Measurements from ENCODE around the gene MACROD2. TPM values are rescaled to one million over a fixed set of nuclear protein-coding genes. Genes with fewer than 3 reads are reported as not detected.

MACROD2 gene
- total and polyA plus RNA-seq, 2 of the 4 experiments (the other 2 are of a cell fraction): not detected

- Histone ChIP-seq H3K79me1 (ENCODE audit: low read depth in 1 of 2, low read length in 2 of 2) (no peaks in the 10 kb centered on the region), H2BK5ac (ENCODE audit: low read depth, low read length, poor library complexity, severe bottlenecking) (no peak overlapping the region), H2BK120ac (ENCODE audit: low read depth, low read length) (no peak overlapping the region), H3K4ac (ENCODE audit: low read depth, low read length) (no peak overlapping the region), H3K27me3 (ENCODE audit: control insufficient read depth, insufficient read depth, low read length) (no peaks in the 10 kb centered on the region), H3K23ac (ENCODE audit: low read depth, low read length) (no peak overlapping the region), H2AFZ (replicated peaks; ENCODE audit: low read length, poor library complexity) (no peak overlapping the region), H4K8ac (ENCODE audit: low read depth in 2 of 2, low read length in 2 of 2) (no peak overlapping the region), H4K91ac (ENCODE audit: insufficient read depth, low read depth, low read length) (no peak overlapping the region), H2BK15ac (ENCODE audit: low read depth, low read length) (no peak overlapping the region), H3K14ac (replicated peaks; ENCODE audit: low read depth, low read length) (no peak overlapping the region), H2BK20ac (ENCODE audit: low read depth, low read length) (no peak overlapping the region), H3K56ac (ENCODE audit: extremely low read depth, insufficient read depth, low read length) (no peak overlapping the region), H3K4me3 (ENCODE audit: insufficient read depth, low read depth, low read length) (no peak overlapping the region), H2AK5ac (ENCODE audit: low read depth, low read length) (no peak overlapping the region), H3K36me3 (ENCODE audit: control insufficient read depth, insufficient read depth, low read length) (no peaks in the 10 kb centered on the region), H3K4me2 (ENCODE audit: low read depth, low read length) (no peak overlapping the region), H3K9ac (ENCODE audit: low read depth, low read length) (no peak overlapping the region), H2AK9ac (replicated peaks; ENCODE audit: low read depth, low read length, poor library complexity) (no peak overlapping the region), H4K20me1 (ENCODE audit: insufficient read depth, low read length) (no peaks in the 10 kb centered on the region), H3K4me1 (ENCODE audit: control insufficient read depth, insufficient read depth, low read length) (no peaks in the 10 kb centered on the region), H3K27ac (ENCODE audit: insufficient read depth, low read length) (no peak overlapping the region), H4K5ac (ENCODE audit: low read depth, low read length) (no peak overlapping the region), H3K9me1 (ENCODE audit: insufficient read depth, low read length) (no peaks in the 10 kb centered on the region), H3K9me3 (ENCODE audit: control insufficient read depth, insufficient read depth, low read length) (peaks cover 2% of the 10 kb centered on the region), H3K18ac (ENCODE audit: low read depth, low read length) (no peak overlapping the region)
- POLR2A ChIA-PET (ENCODE audit: unreplicated experiment): no interaction called here
- intact Hi-C loops (cut with micrococcal nuclease): no loop called here
- TF ChIP-seq, protein P1, sequence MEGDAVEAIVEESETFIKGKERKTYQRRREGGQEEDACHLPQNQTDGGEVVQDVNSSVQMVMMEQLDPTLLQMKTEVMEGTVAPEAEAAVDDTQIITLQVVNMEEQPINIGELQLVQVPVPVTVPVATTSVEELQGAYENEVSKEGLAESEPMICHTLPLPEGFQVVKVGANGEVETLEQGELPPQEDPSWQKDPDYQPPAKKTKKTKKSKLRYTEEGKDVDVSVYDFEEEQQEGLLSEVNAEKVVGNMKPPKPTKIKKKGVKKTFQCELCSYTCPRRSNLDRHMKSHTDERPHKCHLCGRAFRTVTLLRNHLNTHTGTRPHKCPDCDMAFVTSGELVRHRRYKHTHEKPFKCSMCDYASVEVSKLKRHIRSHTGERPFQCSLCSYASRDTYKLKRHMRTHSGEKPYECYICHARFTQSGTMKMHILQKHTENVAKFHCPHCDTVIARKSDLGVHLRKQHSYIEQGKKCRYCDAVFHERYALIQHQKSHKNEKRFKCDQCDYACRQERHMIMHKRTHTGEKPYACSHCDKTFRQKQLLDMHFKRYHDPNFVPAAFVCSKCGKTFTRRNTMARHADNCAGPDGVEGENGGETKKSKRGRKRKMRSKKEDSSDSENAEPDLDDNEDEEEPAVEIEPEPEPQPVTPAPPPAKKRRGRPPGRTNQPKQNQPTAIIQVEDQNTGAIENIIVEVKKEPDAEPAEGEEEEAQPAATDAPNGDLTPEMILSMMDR (conservative IDR thresholded peaks at IDR 0.05; ENCODE audit: low read depth, low read length): no peak
- TF ChIP-seq MAZ (IDR thresholded peaks at IDR 0.05; ENCODE audit: borderline replicate concordance, low read depth, low read length) (no peak), MXI1 (IDR thresholded peaks at IDR 0.05; ENCODE audit: borderline replicate concordance, low read depth, low read length) (no peak), SMC3 (IDR thresholded peaks at IDR 0.05; ENCODE audit: low read depth, low read length) (no peak), CEBPB (IDR thresholded peaks at IDR 0.05; ENCODE audit: low read depth, low read length) (no peak), MAFK (IDR thresholded peaks at IDR 0.05; ENCODE audit: low read depth, low read length) (no peak), RAD21 (IDR thresholded peaks at IDR 0.05; ENCODE audit: low read length) (no peak), USF2 (IDR thresholded peaks at IDR 0.05; ENCODE audit: low read depth, low read length) (no peak), BHLHE40 (IDR thresholded peaks at IDR 0.05; ENCODE audit: low read depth, low read length) (no peak), CHD1 (IDR thresholded peaks at IDR 0.05; ENCODE audit: low read depth, low read length) (no peak), NFE2L2 (IDR thresholded peaks at IDR 0.05; ENCODE audit: low read depth, low read length) (no peak), POLR2A (IDR thresholded peaks at IDR 0.05; ENCODE audit: low read depth, low read length) (no peak), RCOR1 (IDR thresholded peaks at IDR 0.05; ENCODE audit: insufficient replicate concordance, low read length) (no peak), RFX5 (IDR thresholded peaks at IDR 0.05; ENCODE audit: low read depth, low read length) (no peak), FOS (IDR thresholded peaks at IDR 0.05; ENCODE audit: low read depth, low read length) (no peak)
- TF ChIP-seq, protein P2, sequence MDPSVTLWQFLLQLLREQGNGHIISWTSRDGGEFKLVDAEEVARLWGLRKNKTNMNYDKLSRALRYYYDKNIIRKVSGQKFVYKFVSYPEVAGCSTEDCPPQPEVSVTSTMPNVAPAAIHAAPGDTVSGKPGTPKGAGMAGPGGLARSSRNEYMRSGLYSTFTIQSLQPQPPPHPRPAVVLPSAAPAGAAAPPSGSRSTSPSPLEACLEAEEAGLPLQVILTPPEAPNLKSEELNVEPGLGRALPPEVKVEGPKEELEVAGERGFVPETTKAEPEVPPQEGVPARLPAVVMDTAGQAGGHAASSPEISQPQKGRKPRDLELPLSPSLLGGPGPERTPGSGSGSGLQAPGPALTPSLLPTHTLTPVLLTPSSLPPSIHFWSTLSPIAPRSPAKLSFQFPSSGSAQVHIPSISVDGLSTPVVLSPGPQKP (IDR thresholded peaks at IDR 0.05; ENCODE audit: borderline replicate concordance, low read depth, low read length): no peak
- in situ Hi-C loops (cut with MboI; ENCODE audit: low sequenced_read_pairs): no loop called here
- CTCF ChIA-PET: no interaction called here
- no TSS peak for BruUV-seq (replicated peaks)
- dilution Hi-C loops (cut with HindIII; ENCODE audit: low sequenced_read_pairs, unreplicated experiment): no loop called here
- DNase-seq (no peak), ATAC-seq (ENCODE audit: low read depth) (no peak)
- no CpG with 5 or more reads among the region's 5 CpGs for WGBS, 2 experiments (ENCODE audit: extremely low coverage in 2 of 2, insufficient read length in 1 of 2)
These were observed 1341.2 kb downstream of the MACROD2 start for GRCh38 chr20:15336536-15336935.

Measured in IMR-90 (cell line).